Activated CD4-positive, alpha-beta memory T cell treated with anti-CD3 and anti-CD28 coated beads, Interleukin-2, amount 10 ng/mL, durations not matched to agents 7 days and 5 days (primary cell): ENCODE data around the gene KDM4B. TPM values are rescaled to one million over a fixed set of nuclear protein-coding genes. Genes with fewer than 3 reads are reported as not detected.

Source experiments
- CTCF ChIA-PET: fragments of 350-600 bp; sonication (Branson Sonifier 250); formaldehyde crosslinking; loops from one replicate; lab custom pipeline; 2021; ENCODE audit warnings: antibody characterized with exemption, inconsistent platforms; lab: Charles Lee
- POLR2A ChIA-PET: fragments of 350-600 bp; sonication (Branson Sonifier 250); formaldehyde crosslinking; loops from one replicate; lab custom pipeline; 2021; ENCODE audit warnings: antibody characterized with exemption; lab: Charles Lee
- DNase-seq: peaks from one replicate; pipeline ENCODE4 v3.0.0-alpha.2; 2020
- H3K27ac Mint-ChIP-seq: one replicate; pipeline ENCODE4 v1.8.0; 2021; ENCODE audit warnings: mild to moderate bottlenecking, mixed read lengths
- H3K27me3 Mint-ChIP-seq: one replicate; pipeline ENCODE4 v1.8.0; 2021; ENCODE audit warnings: mixed read lengths
- H3K36me3 Mint-ChIP-seq: one replicate; pipeline ENCODE4 v1.8.0; 2021; ENCODE audit warnings: low read depth, mixed read lengths
- H3K4me1 Mint-ChIP-seq: one replicate; pipeline ENCODE4 v1.8.0; 2021; ENCODE audit warnings: mixed read lengths
- H3K4me3 Mint-ChIP-seq: one replicate; pipeline ENCODE4 v1.8.0; 2021; ENCODE audit warnings: mild to moderate bottlenecking, mixed read lengths
- H3K9me3 Mint-ChIP-seq: one replicate; pipeline ENCODE4 v1.8.0; 2021; ENCODE audit warnings: mixed read lengths
- total RNA-seq, 2 experiments: library from RNA; stranded (reverse); gene quantifications; one replicate each; pipeline ENCODE4 v1.2.3, GENCODE V29; 2021

Gene KDM4B
- total RNA-seq, 2 experiments from 2014 or later = 46.3 to 50.9 TPM

GRCh38 chr19:5012688-5013457 lies 44.0 kb downstream of the KDM4B start:
- Mint-ChIP-seq H3K27ac (no peak overlapping the region), H3K4me3 (no peak overlapping the region), H3K9me3 (peaks cover 3% of the 10 kb centered on the region), H3K36me3 (peaks cover 8% of the 10 kb centered on the region), H3K27me3 (no peaks in the 10 kb centered on the region), H3K4me1 (no peaks in the 10 kb centered on the region)
- no peak for DNase-seq
- ChIA-PET POLR2A (no interaction called here), CTCF (no interaction called here)

DNA sequence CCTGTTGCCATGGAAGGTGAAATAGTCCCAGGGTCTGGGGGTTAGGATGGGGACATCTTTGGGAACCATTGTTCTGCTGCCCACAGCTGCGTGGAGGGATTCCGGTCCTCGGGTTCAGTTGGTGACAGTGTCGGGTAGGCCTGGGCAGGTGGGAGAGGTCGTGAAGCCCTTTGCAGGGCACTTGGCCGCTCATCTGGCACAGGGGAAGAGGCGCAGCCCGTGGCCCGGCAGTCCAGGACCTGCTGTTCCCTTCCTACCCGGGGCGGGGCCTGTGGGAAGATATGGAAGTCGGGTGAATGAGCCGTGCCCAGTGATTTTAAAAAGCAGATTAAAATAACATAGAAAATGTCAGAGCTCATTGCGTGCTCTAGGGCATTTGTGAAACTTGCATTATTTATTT lies 44.8 kb downstream of the KDM4B start:
- no peak overlapping the region for H3K4me3 Mint-ChIP-seq
- no peak for DNase-seq
- CTCF ChIA-PET = interaction anchor here (1.0 kb wide), 1 partner anchor 19 kb away, joined by 3 read pairs; no protein-coding TSS in a partner anchor
- POLR2A ChIA-PET = no interaction called here
- peaks cover 4% of the 10 kb centered on the region for H3K36me3 Mint-ChIP-seq
- H3K27me3 Mint-ChIP-seq = no peaks in the 10 kb centered on the region
- H3K27ac Mint-ChIP-seq = no peak overlapping the region
- peaks cover 2% of the 10 kb centered on the region for H3K9me3 Mint-ChIP-seq
- H3K4me1 Mint-ChIP-seq = peaks cover 2% of the 10 kb centered on the region

DNA sequence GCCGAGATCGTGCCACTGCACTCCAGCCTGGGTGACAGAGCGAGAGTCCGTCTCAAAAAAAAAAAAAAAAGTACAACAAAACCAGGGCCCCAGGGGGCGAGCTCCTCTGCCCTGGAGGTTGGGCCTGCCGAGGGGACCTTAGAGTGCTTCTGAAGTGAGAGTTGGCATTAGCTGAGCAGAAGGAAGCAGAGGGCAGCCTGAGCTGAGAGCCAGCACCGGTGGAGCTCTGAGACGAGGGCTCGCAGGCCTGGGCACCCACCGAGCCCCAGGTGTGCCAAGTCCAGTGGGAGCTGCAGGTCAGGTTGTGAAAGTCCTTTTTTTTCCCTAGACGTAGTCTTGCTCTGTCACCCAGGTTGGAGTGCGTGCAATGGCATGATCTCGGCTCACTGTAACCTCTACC lies 46.0 kb downstream of the KDM4B start:
- Mint-ChIP-seq H3K4me1 (peaks cover 2% of the 10 kb centered on the region), H3K36me3 (peaks cover 4% of the 10 kb centered on the region), H3K9me3 (peaks cover 2% of the 10 kb centered on the region), H3K4me3 (no peak overlapping the region), H3K27me3 (no peaks in the 10 kb centered on the region), H3K27ac (no peak overlapping the region)
- CTCF ChIA-PET = no interaction called here
- DNase-seq = no peak
- POLR2A ChIA-PET = no interaction called here

DNA sequence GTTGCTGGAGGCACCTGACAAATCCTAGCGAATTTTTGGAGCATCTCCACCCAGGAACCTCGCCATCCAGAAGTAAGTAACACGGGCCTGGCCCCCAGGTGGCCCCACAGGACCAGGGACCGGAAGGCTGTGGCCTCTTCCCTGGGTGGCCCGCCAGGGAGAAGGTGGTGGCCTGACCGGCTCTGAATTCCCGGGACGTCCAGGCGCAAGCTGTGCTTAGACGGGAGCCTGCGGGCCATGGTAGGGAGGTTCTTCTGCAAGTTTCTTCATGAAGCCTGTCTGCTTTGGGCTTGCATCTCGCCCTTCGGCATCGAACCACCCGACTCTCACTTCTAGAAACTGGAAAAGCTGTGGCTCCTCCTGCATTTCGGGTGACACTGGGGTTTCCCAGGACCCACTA lies 47.4 kb downstream of the KDM4B start:
- peaks cover 8% of the 10 kb centered on the region for H3K36me3 Mint-ChIP-seq
- H3K27ac Mint-ChIP-seq = no peak overlapping the region
- no peaks in the 10 kb centered on the region for H3K27me3 Mint-ChIP-seq
- DNase-seq = no peak
- H3K9me3 Mint-ChIP-seq = peaks cover 2% of the 10 kb centered on the region
- no peak overlapping the region for H3K4me3 Mint-ChIP-seq
- H3K4me1 Mint-ChIP-seq = peaks cover 2% of the 10 kb centered on the region
- CTCF ChIA-PET = no interaction called here
- POLR2A ChIA-PET = no interaction called here

DNA sequence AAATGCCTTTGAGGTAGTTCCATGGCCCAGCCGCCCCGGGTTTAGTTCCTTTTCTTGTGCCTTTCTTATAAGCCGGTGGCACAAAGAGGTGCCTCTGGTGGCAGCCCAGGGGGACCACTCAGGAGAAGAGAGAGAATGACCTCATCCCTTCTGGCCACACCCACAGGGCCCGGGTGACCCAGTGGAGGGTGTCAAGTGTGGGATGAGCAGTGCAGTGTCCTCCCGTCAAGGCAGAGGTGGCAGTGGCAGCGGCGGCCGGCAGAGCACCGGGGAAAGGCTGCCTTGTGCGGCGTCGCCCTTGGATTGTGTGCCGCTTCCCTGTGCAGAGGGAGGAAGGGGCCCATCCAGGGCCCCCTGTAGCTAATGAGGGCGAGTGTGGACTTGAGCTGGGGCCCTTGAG lies 47.9 kb downstream of the KDM4B start:
- DNase-seq = no peak
- POLR2A ChIA-PET = no interaction called here
- no peak overlapping the region for H3K4me3 Mint-ChIP-seq
- H3K36me3 Mint-ChIP-seq = peaks cover 8% of the 10 kb centered on the region
- peaks cover 2% of the 10 kb centered on the region for H3K4me1 Mint-ChIP-seq
- H3K27me3 Mint-ChIP-seq = no peaks in the 10 kb centered on the region
- CTCF ChIA-PET = no interaction called here
- H3K9me3 Mint-ChIP-seq = peaks cover 2% of the 10 kb centered on the region
- no peak overlapping the region for H3K27ac Mint-ChIP-seq

DNA sequence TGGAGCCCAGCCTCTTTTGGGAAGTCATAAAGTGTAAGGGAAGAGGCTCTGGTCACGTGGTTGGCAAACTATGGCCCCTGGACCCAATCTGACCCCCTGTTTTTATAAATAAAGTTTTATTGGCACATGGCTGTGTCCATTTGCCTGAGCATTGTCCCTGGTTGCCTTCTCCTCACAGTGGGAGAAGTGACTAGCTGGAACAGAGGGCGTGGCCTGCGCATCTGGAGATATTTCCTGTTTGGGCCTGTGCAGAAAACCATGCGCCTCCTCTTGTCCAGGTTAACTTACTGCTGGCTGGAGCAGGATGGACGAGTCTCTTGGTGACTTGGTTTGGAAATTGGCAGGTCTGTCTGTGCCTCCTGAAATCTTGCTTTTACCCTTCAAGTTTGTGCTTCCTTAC lies 48.3 kb downstream of the KDM4B start:
- ChIA-PET CTCF (interaction anchor here (0.6 kb wide), 1 partner anchor 186 kb away, joined by 4 read pairs; no protein-coding TSS in a partner anchor), POLR2A (no interaction called here)
- DNase-seq = no peak
- Mint-ChIP-seq H3K4me1 (peaks cover 2% of the 10 kb centered on the region), H3K27ac (no peak overlapping the region), H3K27me3 (no peaks in the 10 kb centered on the region), H3K9me3 (peaks cover 2% of the 10 kb centered on the region), H3K4me3 (no peak overlapping the region), H3K36me3 (peaks cover 8% of the 10 kb centered on the region)

DNA sequence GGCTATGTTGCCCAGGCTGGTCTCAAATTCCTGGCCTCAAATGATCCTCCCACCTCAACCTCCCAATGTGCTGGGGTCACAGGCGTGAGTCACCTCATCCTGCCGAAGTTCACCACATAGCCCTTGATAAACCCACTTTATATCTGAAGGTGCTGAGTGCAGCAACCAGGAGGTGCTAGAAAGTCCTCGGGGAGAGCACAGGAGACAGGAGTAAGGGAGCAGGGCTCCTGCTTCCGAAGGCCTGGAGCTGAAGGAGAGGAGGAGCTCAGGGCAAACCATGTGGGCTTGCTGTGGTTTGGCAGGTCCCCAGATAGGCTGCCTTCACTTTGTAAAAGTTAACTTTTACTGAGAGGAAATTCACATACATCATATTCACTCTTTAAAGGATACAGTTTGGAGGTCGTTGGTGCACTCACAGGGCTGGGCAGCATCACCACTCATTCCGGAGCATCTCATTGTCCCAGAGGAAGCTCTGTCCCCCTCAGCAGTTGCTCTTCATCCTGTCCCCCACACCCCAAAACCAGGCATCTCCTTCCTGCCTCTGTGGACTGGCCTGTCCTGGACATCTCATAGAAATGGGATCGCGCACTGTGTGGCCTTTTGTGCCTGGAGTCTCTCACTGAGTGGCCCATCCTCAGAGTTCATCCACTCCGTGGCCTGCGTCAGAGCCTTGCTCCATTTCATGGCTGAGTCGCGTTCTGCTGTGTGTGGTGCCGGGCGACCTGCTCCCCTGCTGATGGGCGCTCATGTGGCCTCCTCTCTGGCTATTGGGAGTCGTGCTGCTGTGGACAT lies 49.5 kb downstream of the KDM4B start:
- peaks cover 8% of the 10 kb centered on the region for H3K36me3 Mint-ChIP-seq
- ChIA-PET POLR2A (no interaction called here), CTCF (interaction anchor here (0.6 kb wide), 1 partner anchor 185 kb away, joined by 4 read pairs; no protein-coding TSS in a partner anchor)
- peaks cover 2% of the 10 kb centered on the region for H3K9me3 Mint-ChIP-seq
- DNase-seq = no peak
- H3K27ac Mint-ChIP-seq = no peak overlapping the region
- no peak overlapping the region for H3K4me3 Mint-ChIP-seq
- H3K4me1 Mint-ChIP-seq = peaks cover 2% of the 10 kb centered on the region
- no peaks in the 10 kb centered on the region for H3K27me3 Mint-ChIP-seq

DNA sequence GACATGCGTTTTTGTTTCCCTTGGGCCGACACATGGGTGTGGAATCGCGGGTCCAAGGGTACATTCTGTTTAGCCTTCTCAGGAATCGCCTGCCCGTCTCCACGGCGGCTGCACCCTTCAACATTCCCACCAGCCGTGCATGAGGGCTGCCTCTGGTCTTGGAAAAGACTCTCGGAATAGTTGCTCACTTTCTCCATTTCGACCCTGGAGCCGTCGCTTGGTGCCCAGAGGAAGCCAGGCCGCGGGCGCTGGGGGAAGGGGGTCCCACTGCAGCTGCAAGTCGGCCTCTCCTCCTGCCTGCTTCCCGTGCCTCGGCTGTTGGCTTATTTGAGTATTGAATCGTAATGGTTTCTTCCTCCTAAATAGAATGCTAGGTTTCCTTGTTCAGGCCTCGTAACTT lies 51.5 kb downstream of the KDM4B start:
- peaks cover 2% of the 10 kb centered on the region for H3K4me1 Mint-ChIP-seq
- POLR2A ChIA-PET = no interaction called here
- no peak for DNase-seq
- CTCF ChIA-PET = no interaction called here
- H3K36me3 Mint-ChIP-seq = peaks cover 8% of the 10 kb centered on the region
- H3K9me3 Mint-ChIP-seq = peaks cover 2% of the 10 kb centered on the region
- H3K27ac Mint-ChIP-seq = no peak overlapping the region
- H3K27me3 Mint-ChIP-seq = no peaks in the 10 kb centered on the region
- no peak overlapping the region for H3K4me3 Mint-ChIP-seq

DNA sequence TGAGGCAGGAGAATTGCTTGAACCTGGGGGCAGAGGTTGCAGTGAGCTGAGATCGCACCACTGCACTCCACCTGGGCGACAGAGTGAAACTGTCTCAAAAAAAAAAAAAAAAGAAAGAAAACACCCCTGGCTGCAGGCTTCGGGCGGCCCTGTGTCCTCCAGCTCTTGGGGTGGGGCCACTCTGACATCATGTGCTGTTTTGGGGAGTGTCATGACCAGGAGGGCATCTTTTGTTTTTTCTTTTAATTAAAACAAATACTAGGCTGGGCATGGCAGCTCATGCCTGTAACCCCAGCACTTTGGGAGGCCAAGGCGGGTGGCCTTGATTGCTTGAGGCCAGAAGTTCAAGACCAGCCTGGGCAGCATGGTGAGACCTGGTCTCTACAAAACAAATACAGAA lies 52.1 kb downstream of the KDM4B start:
- H3K4me3 Mint-ChIP-seq = no peak overlapping the region
- H3K27me3 Mint-ChIP-seq = no peaks in the 10 kb centered on the region
- peaks cover 8% of the 10 kb centered on the region for H3K36me3 Mint-ChIP-seq
- DNase-seq = no peak
- peaks cover 2% of the 10 kb centered on the region for H3K9me3 Mint-ChIP-seq
- H3K4me1 Mint-ChIP-seq = peaks cover 2% of the 10 kb centered on the region
- ChIA-PET CTCF (no interaction called here), POLR2A (no interaction called here)
- no peak overlapping the region for H3K27ac Mint-ChIP-seq

GRCh38 chr19:5022066-5022860 lies 53.4 kb downstream of the KDM4B start:
- Mint-ChIP-seq H3K36me3 (peaks cover 4% of the 10 kb centered on the region), H3K27me3 (no peaks in the 10 kb centered on the region), H3K4me1 (peaks cover 2% of the 10 kb centered on the region), H3K27ac (no peak overlapping the region), H3K9me3 (peaks cover 2% of the 10 kb centered on the region), H3K4me3 (no peak overlapping the region)
- ChIA-PET CTCF (no interaction called here), POLR2A (no interaction called here)
- DNase-seq = no peak

GRCh38 chr19:5023128-5023571 lies 54.2 kb downstream of the KDM4B start:
- peaks cover 1% of the 10 kb centered on the region for H3K9me3 Mint-ChIP-seq
- H3K36me3 Mint-ChIP-seq = peaks cover 4% of the 10 kb centered on the region
- no peak overlapping the region for H3K27ac Mint-ChIP-seq
- no peak for DNase-seq
- H3K27me3 Mint-ChIP-seq = no peaks in the 10 kb centered on the region
- POLR2A ChIA-PET = no interaction called here
- H3K4me1 Mint-ChIP-seq = peaks cover 2% of the 10 kb centered on the region
- CTCF ChIA-PET = no interaction called here
- no peak overlapping the region for H3K4me3 Mint-ChIP-seq

GRCh38 chr19:5024282-5024681 lies 55.4 kb downstream of the KDM4B start:
- Mint-ChIP-seq H3K27ac (no peak overlapping the region), H3K9me3 (no peaks in the 10 kb centered on the region), H3K4me3 (no peak overlapping the region), H3K4me1 (no peaks in the 10 kb centered on the region), H3K27me3 (no peaks in the 10 kb centered on the region), H3K36me3 (peaks cover 4% of the 10 kb centered on the region)
- ChIA-PET CTCF (no interaction called here), POLR2A (no interaction called here)
- no peak for DNase-seq

- H3K9me3 Mint-ChIP-seq = no peaks in the 10 kb centered on the region
- ChIA-PET POLR2A (no interaction called here), CTCF (interaction anchor here (1.3 kb wide), 1 partner anchor 215 kb away, joined by 4 read pairs; no protein-coding TSS in a partner anchor)
- no peak overlapping the region for H3K4me3 Mint-ChIP-seq
- H3K4me1 Mint-ChIP-seq = no peaks in the 10 kb centered on the region
- DNase-seq = no peak
- no peak overlapping the region for H3K27ac Mint-ChIP-seq
- peaks cover 4% of the 10 kb centered on the region for H3K36me3 Mint-ChIP-seq
- H3K27me3 Mint-ChIP-seq = no peaks in the 10 kb centered on the region
Observed at GRCh38 chr19:5025027-5025426, 56.1 kb downstream of the KDM4B start.
